HG03439 (cell line): Measurements from ENCODE around the gene FBXO44.

Experiments
- ATAC-seq: cut with Tn5 transposase; IDR thresholded peaks from one replicate; pipeline ENCODE4 v1.9.1; 2021; ENCODE audit warnings: mild to moderate bottlenecking, moderate library complexity; ENCODE audit not compliant: unreplicated experiment

The FBXO44 gene

GRCh38 chr1:11684070-11684469 is 29.4 kb downstream of the FBXO44 start:
- no peak for ATAC-seq

GRCh38 chr1:11685210-11685752 is 30.6 kb downstream of the FBXO44 start:
- ATAC-seq, result no peak

- ATAC-seq, result no peak
These were observed 33.8 kb downstream of the FBXO44 start for GRCh38 chr1:11688506-11688905.

GRCh38 chr1:11690397-11691301 is 36.0 kb downstream of the FBXO44 start:
- no peak for ATAC-seq

- ATAC-seq, result no peak
These were observed 36.7 kb downstream of the FBXO44 start, which contains the start of gene DRAXIN for GRCh38 chr1:11691302-11691914. TSS of gene DRAXIN (plus strand) at chr1:11691710. CDS start at chr1:11706259, 14,549 bp downstream.

- ATAC-seq, result no peak
These were observed 37.4 kb downstream of the FBXO44 start for GRCh38 chr1:11691928-11692711.

- ATAC-seq, result no peak
These were observed 38.4 kb downstream of the FBXO44 start for GRCh38 chr1:11693024-11693590.

- no peak for ATAC-seq
These were observed 39.2 kb downstream of the FBXO44 start for GRCh38 chr1:11693917-11694316.

- ATAC-seq, result no peak
These were observed 41.2 kb downstream of the FBXO44 start for GRCh38 chr1:11695861-11696260.

- ATAC-seq, result no peak
These were observed 42.7 kb downstream of the FBXO44 start for GRCh38 chr1:11697188-11697892.

- no peak for ATAC-seq
These were observed 43.2 kb downstream of the FBXO44 start for GRCh38 chr1:11697893-11698210.

- no peak for ATAC-seq
These were observed 46.2 kb downstream of the FBXO44 start for GRCh38 chr1:11700601-11701467.

GRCh38 chr1:11701551-11701961 is 46.9 kb downstream of the FBXO44 start:
- no peak for ATAC-seq

GRCh38 chr1:11701981-11702803 is 47.5 kb downstream of the FBXO44 start:
- ATAC-seq, result no peak

GRCh38 chr1:11703357-11704193 is 48.9 kb downstream of the FBXO44 start:
- no peak for ATAC-seq

- ATAC-seq, result no peak
These were observed 49.5 kb downstream of the FBXO44 start for GRCh38 chr1:11704194-11704529.

GRCh38 chr1:11704691-11705475 is 50.2 kb downstream of the FBXO44 start:
- no peak for ATAC-seq
